Heart right ventricle (tissue), 16 donors: ENCODE data around the gene SMIM11. TPM values are rescaled to one million over a fixed set of nuclear protein-coding genes. Genes with fewer than 3 reads are reported as not detected.
A peak's percentile ranks its signal among the peaks of the same experiment; 100 is the strongest.
"Not testable (repeated sequence)": the region's sequence is repeated elsewhere in the genome, so short reads cannot be mapped to it uniquely, and the experiment has no call there.

Experiments used
- ATAC-seq, 8 donors: fragments of 200-7000 bp; cut with Tn5 transposase; one replicate each; pipeline ENCODE4 v1.9.1; 2020; ENCODE audit warnings: mild to moderate bottlenecking in 8 of 8, moderate library complexity in 8 of 8, moderate number of reproducible peaks in 1 of 8
- DNase-seq, 2 donors: peaks; one replicate each; pipeline ENCODE4 v3.0.0-alpha.2; 2020
- H3K27ac ChIP-seq, 10 donors: fragments of 200-600 bp; sonication (generic) in 2 of 10; one replicate each; pipeline versions ENCODE4 v1.5.0 to v1.8.0; 2020 to 2022; ENCODE audit warnings: mild to moderate bottlenecking in 3 of 10
- H3K27me3 ChIP-seq, 7 donors: fragments of 200-600 bp; one replicate each; pipeline ENCODE4 v1.8.0; 2021 to 2022; ENCODE audit warnings: mild to moderate bottlenecking in 2 of 7
- H3K36me3 ChIP-seq, 9 donors: fragments of 200-600 bp; sonication (generic) in 1 of 9; one replicate each; pipeline versions ENCODE4 v1.5.0 to v1.8.0; 2020 to 2022; ENCODE audit warnings: mild to moderate bottlenecking in 2 of 9
- H3K4me1 ChIP-seq, 9 donors: fragments of 200-600 bp; sonication (generic) in 1 of 9; one replicate each; pipeline versions ENCODE4 v1.5.0 to v1.8.0; 2020 to 2022; ENCODE audit warnings: mild to moderate bottlenecking in 4 of 9
- H3K4me3 ChIP-seq, 10 donors: fragments of 200-600 bp; sonication (generic) in 2 of 10; one replicate each; pipeline versions ENCODE4 v1.5.0 to v1.8.0; 2020 to 2022; ENCODE audit warnings: mild to moderate bottlenecking in 7 of 10, moderate library complexity in 2 of 10
- H3K9me3 ChIP-seq, 11 donors: fragments of 200-600 bp in 10 of 11; sonication (generic) in 2 of 11; one replicate each; pipeline versions ENCODE4 v1.5.0 to v1.8.0; 2013 to 2022; ENCODE audit warnings: mild to moderate bottlenecking in 2 of 11, control low read depth in 1 of 11, moderate library complexity in 1 of 11
- WGBS, 2 donors: extraction: QIAGEN DNeasy Blood & Tissue Kit; methylation state at CpG; one replicate each; pipeline ENCODE4 v1.1.7; 2013; ENCODE audit warnings: inconsistent platforms in 1 of 2; 5-methylcytosine and 5-hydroxymethylcytosine counted together
- intact Hi-C, 10 donors: fragments of 100-400 bp; cut with DNase I; formaldehyde crosslinking; loops; one replicate each; pipeline versions ENCODE4 v1.11.1 to v1.14.2; 2022
- polyA plus RNA-seq, 2 donors: library from polyadenylated mRNA; stranded (reverse); fragments of 200-250 nt; gene quantifications; one replicate each; pipeline ENCODE4 v1.2.3, GENCODE V29; 2013
- total RNA-seq, 10 donors: library from RNA; stranded (reverse); fragmentation: NEBNext Ultra II Directional in 3 of 10; extraction: Animal tissue kit (Norgen Biotek cat#: 25700) in 3 of 10; gene quantifications; one replicate each; pipeline versions ENCODE4 v1.2.1 to v1.2.4, GENCODE V29; 2021 to 2023
- donor health status: Arrhythmogenic right ventricular cardiomyopathy.
- donor health status: ischemic (EF 13 %, LVEDD 7.1; RV severe dilation, severe dysfunction).
- donor health status: healthy with polysubstance abuse.
- donor health status: DM: no; HTN: yes; CAD: no.
- donor health status: DM: no; HTN: no; CAD: no.
- donor health status: ischemic (EF 25% LVEDD 6.9; RV normal size, moderate dysfunction).
- donor health status: ischemic (EF 25% LVEDD 5.7; RV mildly dilated, moderate dysfunction).
- donor health status: healthy.
- donor health status: DM: yes; HTN: yes; CAD: no.
- donor health status: Ischemic cardiomyopathy.
- donor health status: ischemic (EF 35%, LVEDD 5.7; RV mildly dilated, moderate dysfunction).
- donor health status: nonischemic (EF 11% LVEDD 7.7; RV severe dilation, severe dysfunction).
- donor health status: DM: yes; HTN: yes; CAD: no.
- donor health status: PGD.
- donor health status: ischemic (EF 29% LVEDD 5.4; RV normal size, mild dysfunction).
- donor health status: nonischemic (EF 23%, LVEDD 6.1; RV moderate dilation, normal function).

The SMIM11 gene
- total and polyA plus RNA-seq, 12 donors = 0.80 to 21.4 (median 5.9) TPM

DNA sequence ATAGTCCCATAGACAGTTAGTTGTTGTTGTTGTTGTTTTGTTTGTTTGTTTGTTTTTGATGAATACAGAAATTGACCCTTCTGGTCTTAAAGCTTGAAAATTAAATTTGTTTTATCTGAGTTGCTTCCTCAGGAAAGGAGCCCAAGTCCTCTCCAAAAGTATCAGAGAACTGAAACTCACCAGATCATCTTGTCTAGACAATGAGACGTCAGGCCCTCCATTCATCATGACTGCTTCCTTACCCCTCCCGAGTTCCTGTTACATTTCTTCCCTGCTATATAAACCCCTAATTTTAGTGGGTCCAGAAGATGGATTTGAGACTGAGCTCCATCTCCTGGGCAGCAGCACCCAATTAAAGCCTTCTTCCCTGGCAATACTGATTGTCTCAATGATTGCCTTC is 31.4 kb downstream of the SMIM11 start:
- WGBS, 2 donors = no CpG with 5 or more reads among the region's 2 CpGs
- intact Hi-C loops, DNase-seq, H3K4me3 ChIP-seq, H3K27me3 ChIP-seq, H3K27ac ChIP-seq, H3K36me3 ChIP-seq, H3K4me1 ChIP-seq, ATAC-seq, H3K9me3 ChIP-seq: not testable (repeated sequence)

DNA sequence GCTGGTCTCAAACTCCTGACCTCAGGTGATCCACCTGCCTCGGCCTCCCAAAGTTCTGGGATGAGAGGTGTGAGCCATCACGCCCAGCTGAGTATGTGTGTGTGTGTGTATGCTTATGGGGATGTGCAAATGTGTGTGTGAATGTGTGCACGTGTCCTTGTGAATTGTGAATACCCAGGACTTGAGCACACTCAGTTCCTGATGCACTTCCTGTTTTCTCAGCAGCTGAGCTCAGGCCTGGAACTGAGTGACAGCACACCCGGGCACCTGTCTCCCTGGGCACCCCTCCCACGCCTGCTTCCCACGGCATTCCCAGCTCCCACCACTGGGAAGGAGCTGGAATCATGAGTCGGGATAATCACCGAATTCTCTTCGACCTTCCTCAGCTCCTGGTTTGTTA is 32.0 kb downstream of the SMIM11 start:
- H3K4me1 ChIP-seq, H3K4me3 ChIP-seq, H3K27me3 ChIP-seq, intact Hi-C loops, ATAC-seq, H3K36me3 ChIP-seq, H3K9me3 ChIP-seq, H3K27ac ChIP-seq, DNase-seq: not testable (repeated sequence)
- WGBS, 2 donors = no CpG with 5 or more reads among the region's 9 CpGs

DNA sequence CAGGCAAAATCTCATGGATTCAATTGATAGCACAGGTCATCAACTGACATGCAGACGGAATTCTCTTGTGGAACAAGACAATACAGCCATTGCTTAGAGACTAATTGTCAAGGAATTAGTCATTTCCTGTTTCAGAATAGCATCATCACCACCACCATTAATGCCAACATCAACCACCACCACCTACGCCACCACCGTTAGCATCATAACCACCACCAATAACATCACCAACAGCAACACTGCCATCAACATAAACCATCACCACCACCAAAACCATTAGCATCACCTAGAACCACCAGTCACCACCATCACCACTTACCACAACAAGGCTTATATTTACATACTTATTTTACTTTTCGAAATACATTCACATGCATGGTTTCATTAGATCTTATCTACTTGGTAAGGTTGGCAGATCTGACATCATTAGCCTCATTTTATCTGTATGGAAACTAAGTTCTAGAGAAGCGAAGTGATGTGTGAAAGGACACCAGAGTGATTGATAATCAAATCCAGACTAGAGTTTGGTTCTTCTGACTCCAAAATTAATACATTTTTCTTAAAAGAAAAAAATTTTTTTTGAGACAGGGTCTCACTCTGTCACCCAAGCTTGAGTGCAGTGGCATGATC is 42.3 kb downstream of the SMIM11 start:
- WGBS, 2 donors = no CpG with 5 or more reads among the region's 5 CpGs
- not testable (repeated sequence) for ATAC-seq

DNA sequence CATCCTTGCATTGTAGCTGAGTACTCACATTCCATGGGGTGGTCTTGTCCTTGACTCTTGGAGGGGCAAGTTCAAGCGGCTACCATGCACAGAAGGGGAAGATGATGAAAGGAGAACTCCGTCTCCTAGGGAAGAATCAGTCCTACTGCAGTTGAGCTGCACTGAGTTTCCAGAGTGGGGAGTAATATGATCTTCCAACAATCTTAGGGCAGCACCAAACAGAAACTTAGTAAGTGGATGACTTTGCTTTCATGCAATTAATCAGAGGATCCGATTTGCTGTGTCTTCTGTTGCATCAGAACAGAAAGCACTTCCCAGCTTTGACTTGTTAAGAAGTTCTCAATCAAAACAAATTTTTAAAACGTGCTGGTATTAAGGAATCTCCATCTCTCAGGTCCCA is 48.5 kb downstream of the SMIM11 start, which contains the start of gene SMIM34:
TSS of gene SMIM34 (minus strand) at position 147 of the 400 bp plus-strand sequence. CDS start at position 35, 112 bp downstream.
- intact Hi-C loops, H3K36me3 ChIP-seq, H3K9me3 ChIP-seq, H3K4me1 ChIP-seq, H3K27ac ChIP-seq, H3K4me3 ChIP-seq, DNase-seq, ATAC-seq, H3K27me3 ChIP-seq: not testable (repeated sequence)
- WGBS, 2 donors = no CpG with 5 or more reads among the region's 4 CpGs

More for the DNA sequence above, 42.3 kb downstream of the SMIM11 start:
- H3K4me1 ChIP-seq, intact Hi-C loops, H3K27me3 ChIP-seq, H3K27ac ChIP-seq, H3K36me3 ChIP-seq, DNase-seq, H3K4me3 ChIP-seq, H3K9me3 ChIP-seq: not testable (repeated sequence)

DNA sequence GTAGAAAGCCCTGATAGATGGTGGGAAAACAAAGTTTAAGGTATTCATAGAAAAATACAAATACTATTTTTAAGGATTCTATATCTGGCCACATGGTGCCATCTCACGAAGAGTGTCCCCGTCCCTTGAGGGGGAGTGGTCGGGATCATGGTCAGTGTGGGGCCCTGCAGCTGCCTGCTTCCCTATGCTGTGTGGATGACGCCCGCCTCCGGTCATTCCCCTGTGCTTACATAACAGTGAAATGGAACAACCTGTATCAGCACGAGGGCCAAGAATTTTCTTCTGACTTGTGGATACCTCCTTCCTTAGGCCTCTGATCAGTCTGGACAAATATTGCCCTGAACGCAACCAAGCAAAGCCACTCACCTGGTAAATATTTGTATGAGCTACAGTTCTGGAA is 52.0 kb downstream of the SMIM11 start:
- intact Hi-C loops, H3K27ac ChIP-seq, H3K9me3 ChIP-seq, H3K27me3 ChIP-seq, H3K36me3 ChIP-seq, H3K4me3 ChIP-seq, DNase-seq, H3K4me1 ChIP-seq, ATAC-seq: not testable (repeated sequence)
- no CpG with 5 or more reads among the region's 8 CpGs for WGBS, 2 donors

DNA sequence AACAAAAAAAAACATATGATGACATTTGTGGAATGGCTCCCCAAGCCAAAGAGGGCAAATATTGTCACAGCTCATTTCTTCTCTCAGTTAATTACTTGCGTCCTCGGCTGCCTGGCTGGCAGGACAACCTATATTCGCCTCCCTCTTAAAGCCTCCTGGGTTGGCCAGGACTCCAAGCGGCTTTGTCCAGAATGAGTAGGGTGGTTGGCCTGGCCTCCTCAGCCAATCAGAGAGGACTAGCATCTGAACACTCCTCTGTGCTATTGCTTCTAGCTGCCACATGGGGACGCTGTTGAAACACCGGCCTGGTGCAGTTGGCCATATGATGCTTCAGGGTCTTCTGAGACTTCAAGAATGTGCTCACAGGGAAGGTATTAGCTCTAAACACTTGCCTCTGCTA is 53.1 kb downstream of the SMIM11 start:
- no CpG with 5 or more reads among the region's 6 CpGs for WGBS, 2 donors
- DNase-seq, H3K4me1 ChIP-seq, H3K27ac ChIP-seq, H3K27me3 ChIP-seq, H3K4me3 ChIP-seq, intact Hi-C loops, H3K36me3 ChIP-seq, ATAC-seq, H3K9me3 ChIP-seq: not testable (repeated sequence)

DNA sequence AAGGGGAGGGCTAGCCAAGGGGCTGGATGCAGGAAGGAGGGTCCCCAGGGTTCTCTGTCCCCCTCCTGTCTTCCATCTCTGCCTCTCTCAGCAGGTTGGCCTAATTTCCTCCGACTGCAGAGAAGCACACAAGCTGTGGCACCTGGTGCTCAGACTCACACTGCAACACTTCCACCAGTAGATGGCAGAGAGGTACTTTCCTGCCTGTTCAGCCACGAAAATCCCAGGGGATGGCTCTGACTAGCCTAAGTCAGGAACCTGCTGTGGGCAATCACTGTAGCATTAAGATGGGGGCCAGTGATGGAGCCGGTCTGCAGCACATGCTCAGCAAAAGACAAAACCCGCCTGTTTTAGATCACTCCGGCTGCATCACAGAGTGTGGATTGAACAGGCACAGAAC is 54.4 kb downstream of the SMIM11 start:
- intact Hi-C loops, H3K9me3 ChIP-seq, H3K36me3 ChIP-seq, DNase-seq, H3K27ac ChIP-seq, H3K27me3 ChIP-seq, H3K4me1 ChIP-seq, H3K4me3 ChIP-seq: not testable (repeated sequence)
- WGBS, 2 donors = no CpG with 5 or more reads among the region's 5 CpGs
- ATAC-seq = peak in 3 of 8 donors; percentile 46 to 64 (median 56)

Other genes starting within 250 kb of the SMIM11 start
- not detected for gene KCNE2, start 11.5 kb upstream of the SMIM11 start, total RNA-seq
- gene KCNE2, start 11.5 kb upstream of the SMIM11 start, polyA plus RNA-seq = under 1 TPM; 0.04 to 0.73 TPM
- under 1 TPM in 1 of 10 donors, not detected in 9; 0.30 TPM for gene SMIM34, start 48.4 kb downstream of the SMIM11 start, total RNA-seq
- gene SMIM34, start 48.4 kb downstream of the SMIM11 start, polyA plus RNA-seq = not detected
- gene KCNE1, start 136.7 kb downstream of the SMIM11 start, total RNA-seq = 10 to 100 TPM in 2 of 10 donors, 1 to 10 TPM in 8; 4.7 to 15.5 (median 7.5) TPM
- gene KCNE1, start 136.7 kb downstream of the SMIM11 start, polyA plus RNA-seq = 1 to 10 TPM in 1 of 2 donors, under 1 TPM in 1; 0.75 to 2.4 TPM
- 100 to 1,000 TPM in 3 of 10 donors, 10 to 100 TPM in 7; 30.8 to 389 (median 62.2) TPM for gene RCAN1, start 239.6 kb downstream of the SMIM11 start, total RNA-seq
- gene RCAN1, start 239.6 kb downstream of the SMIM11 start, polyA plus RNA-seq = 10 to 100 TPM; 24.1 to 62.2 TPM